IMR-90 (cell line): ENCODE results near the gene EIF2B2. TPM values are rescaled to one million over a fixed set of nuclear protein-coding genes. Genes with fewer than 3 reads are reported as not detected.

ENCODE experiments used
- ATAC-seq: fragments of 200-7000 bp; cut with Tn5 transposase; 2 replicates; pipeline ENCODE4 v1.9.1; 2020; ENCODE audit warnings: low read depth, mild to moderate bottlenecking, moderate library complexity
- BruUV-seq: library from RNA; stranded (reverse); fragments of 400-500 nt; replicated peaks from 2 replicates; lab custom pipeline; 2021; lab: Mats Ljungman, UMichigan
- CTCF ChIA-PET: fragments of 300-600 bp; formaldehyde crosslinking; extraction: SDS; loops from one replicate; lab custom pipeline; 2021; ENCODE audit warnings: antibody characterized with exemption; lab: Yijun Ruan, JAX
- POLR2A ChIA-PET: fragments of 300-600 bp; sonication (Branson Sonifier 250); formaldehyde crosslinking; loops from one replicate; lab custom pipeline; 2022; ENCODE audit warnings: antibody characterized with exemption; ENCODE audit not compliant: unreplicated experiment; lab: Charles Lee
- DNase-seq: peaks from one replicate; pipeline ENCODE4 v3.0.0; 2013
- H2AFZ ChIP-seq: replicated peaks from 2 replicates; pipeline ENCODE3; 2013; ENCODE audit warnings: low read length, mild to moderate bottlenecking; ENCODE audit not compliant: poor library complexity
- H2AK5ac ChIP-seq: 2 replicates; pipeline ENCODE4 v1.6.1; 2013; ENCODE audit warnings: low read depth, low read length, inconsistent platforms
- H2AK9ac ChIP-seq: replicated peaks from 2 replicates; pipeline ENCODE3; 2013; ENCODE audit warnings: mild to moderate bottlenecking, low read depth, low read length, moderate library complexity; ENCODE audit not compliant: poor library complexity
- H2BK120ac ChIP-seq: 2 replicates; pipeline ENCODE4 v1.6.1; 2013; ENCODE audit warnings: low read depth, low read length, inconsistent platforms
- H2BK15ac ChIP-seq: 3 replicates; pipeline ENCODE4 v1.6.1; 2013; ENCODE audit warnings: low read depth, low read length, inconsistent platforms
- H2BK20ac ChIP-seq: 2 replicates; pipeline ENCODE4 v1.6.1; 2013; ENCODE audit warnings: low read depth, mild to moderate bottlenecking, inconsistent platforms, low read length, moderate library complexity
- H2BK5ac ChIP-seq: 2 replicates; pipeline ENCODE4 v1.6.1; 2013; ENCODE audit warnings: mild to moderate bottlenecking, low read depth, low read length, inconsistent platforms; ENCODE audit not compliant: poor library complexity, severe bottlenecking
- H3K14ac ChIP-seq: replicated peaks from 2 replicates; pipeline ENCODE4 v1.6.1; 2013; ENCODE audit warnings: low read depth, low read length, inconsistent platforms
- H3K18ac ChIP-seq: 2 replicates; pipeline ENCODE4 v1.6.1; 2013; ENCODE audit warnings: low read depth, low read length, control low read depth
- H3K23ac ChIP-seq: 2 replicates; pipeline ENCODE4 v1.6.1; 2013; ENCODE audit warnings: low read depth, low read length, inconsistent platforms
- H3K27ac ChIP-seq: 2 replicates; pipeline ENCODE4 v1.5.1; 2013; ENCODE audit warnings: mild to moderate bottlenecking, control low read depth, low read length; ENCODE audit not compliant: insufficient read depth
- H3K27me3 ChIP-seq: 2 replicates; pipeline ENCODE4 v1.6.1; 2013; ENCODE audit warnings: low read length; ENCODE audit not compliant: control insufficient read depth, insufficient read depth
- H3K36me3 ChIP-seq: 2 replicates; pipeline ENCODE4 v1.6.1; 2013; ENCODE audit warnings: low read length, mixed read lengths; ENCODE audit not compliant: control insufficient read depth, insufficient read depth
- H3K4ac ChIP-seq: 2 replicates; pipeline ENCODE4 v1.6.1; 2013; ENCODE audit warnings: low read depth, low read length, inconsistent platforms
- H3K4me1 ChIP-seq: 2 replicates; pipeline ENCODE4 v1.6.1; 2013; ENCODE audit warnings: low read length, mixed read lengths; ENCODE audit not compliant: control insufficient read depth, insufficient read depth
- H3K4me2 ChIP-seq: 2 replicates; pipeline ENCODE4 v1.6.1; 2013; ENCODE audit warnings: low read depth, mild to moderate bottlenecking, control low read depth, low read length, moderate library complexity
- H3K4me3 ChIP-seq: 2 replicates; pipeline ENCODE4 v1.5.1; 2013; ENCODE audit warnings: low read depth, mild to moderate bottlenecking, control low read depth, low read length, moderate library complexity; ENCODE audit not compliant: insufficient read depth
- H3K56ac ChIP-seq: 2 replicates; pipeline ENCODE4 v1.6.1; 2013; ENCODE audit warnings: low read length, inconsistent platforms; ENCODE audit not compliant: insufficient read depth; ENCODE audit errors: extremely low read depth
- H3K79me1 ChIP-seq, 2 experiments: 2 replicates each; pipeline ENCODE4 v1.6.1; 2013; ENCODE audit warnings: low read length in 2 of 2, inconsistent platforms in 1 of 2, low read depth in 1 of 2
- H3K9ac ChIP-seq: 2 replicates; pipeline ENCODE4 v1.6.1; 2013; ENCODE audit warnings: low read depth, low read length, control low read depth
- H3K9me1 ChIP-seq: 2 replicates; pipeline ENCODE4 v1.6.1; 2013; ENCODE audit warnings: low read length, inconsistent platforms; ENCODE audit not compliant: insufficient read depth
- H3K9me3 ChIP-seq: 2 replicates; pipeline ENCODE4 v1.6.1; 2013; ENCODE audit warnings: low read length; ENCODE audit not compliant: control insufficient read depth, insufficient read depth
- H4K20me1 ChIP-seq: 2 replicates; pipeline ENCODE4 v1.6.1; 2013; ENCODE audit warnings: low read length, inconsistent platforms; ENCODE audit not compliant: insufficient read depth
- H4K5ac ChIP-seq: 2 replicates; pipeline ENCODE4 v1.6.1; 2013; ENCODE audit warnings: mild to moderate bottlenecking, low read depth, low read length, control low read depth
- H4K8ac ChIP-seq, 2 experiments: 2 replicates each; pipeline ENCODE4 v1.6.1; 2013; ENCODE audit warnings: low read depth in 2 of 2, low read length in 2 of 2, control low read depth in 1 of 2, inconsistent platforms in 1 of 2
- H4K91ac ChIP-seq: 2 replicates; pipeline ENCODE4 v1.6.1; 2013; ENCODE audit warnings: low read depth, low read length, inconsistent platforms; ENCODE audit not compliant: insufficient read depth
- CHD1 ChIP-seq: IDR thresholded peaks from 2 replicates; pipeline ENCODE4 v1.6.1; 2012; ENCODE audit warnings: low read depth, low read length, improper control_type of control experiment
- ELK1 ChIP-seq: fragments of 150-350 bp; IDR thresholded peaks from 2 replicates; pipeline ENCODE4 v1.6.1; 2016; ENCODE audit warnings: low read depth, mild to moderate bottlenecking, low read length, moderate library complexity, borderline replicate concordance
- FOS ChIP-seq: fragments of 150-350 bp; IDR thresholded peaks from 2 replicates; pipeline ENCODE4 v1.6.1; 2016; ENCODE audit warnings: low read depth, low read length
- MAFK ChIP-seq: IDR thresholded peaks from 2 replicates; pipeline ENCODE4 v1.6.1; 2012; ENCODE audit warnings: low read depth, low read length, improper control_type of control experiment
- MXI1 ChIP-seq: IDR thresholded peaks from 2 replicates; pipeline ENCODE4 v1.6.1; 2012; ENCODE audit warnings: low read depth, mild to moderate bottlenecking, low read length, moderate library complexity, borderline replicate concordance
- NFE2L2 ChIP-seq: fragments of 150-350 bp; IDR thresholded peaks from 2 replicates; pipeline ENCODE4 v1.6.1; 2016; ENCODE audit warnings: low read depth, mild to moderate bottlenecking, low read length
- POLR2A ChIP-seq: IDR thresholded peaks from 2 replicates; pipeline ENCODE4 v1.6.1; 2012; ENCODE audit warnings: mild to moderate bottlenecking, low read depth, low read length
- RCOR1 ChIP-seq: IDR thresholded peaks from 2 replicates; pipeline ENCODE4 v1.6.1; 2012; ENCODE audit warnings: mild to moderate bottlenecking, low read length, improper control_type of control experiment; ENCODE audit not compliant: insufficient replicate concordance
- RFX5 ChIP-seq: IDR thresholded peaks from 2 replicates; pipeline ENCODE4 v1.8.0; 2012; ENCODE audit warnings: low read depth, mild to moderate bottlenecking, low read length, moderate library complexity
- SMC3 ChIP-seq: fragments of 150-350 bp; IDR thresholded peaks from 2 replicates; pipeline ENCODE4 v1.6.1; 2016; ENCODE audit warnings: low read depth, mild to moderate bottlenecking, antibody characterized with exemption, low read length, moderate library complexity
- USF2 ChIP-seq: fragments of 150-350 bp; IDR thresholded peaks from 2 replicates; pipeline ENCODE4 v1.6.1; 2017; ENCODE audit warnings: mild to moderate bottlenecking, antibody characterized with exemption, low read length, low read depth
- WGBS, 2 experiments: methylation state at CpG; one replicate each; pipeline versions ENCODE4 v1.1.5 to v1.1.7; 2013; ENCODE audit warnings: missing lambda C conversion rate in 2 of 2; ENCODE audit not compliant: insufficient read length in 1 of 2; ENCODE audit errors: extremely low coverage in 2 of 2; 5-methylcytosine and 5-hydroxymethylcytosine counted together
- dilution Hi-C: fragments of 300-500 bp; cut with HindIII; formaldehyde crosslinking; loops from one replicate; pipeline ENCODE4 v1.14.3; 2018; ENCODE audit warnings: low sequenced_read_pairs; ENCODE audit not compliant: unreplicated experiment
- in situ Hi-C: fragments of 300-500 bp; cut with MboI; formaldehyde crosslinking; loops from 3 replicates; pipeline ENCODE4 v1.14.3; 2019; ENCODE audit warnings: low sequenced_read_pairs, inconsistent platforms, mixed read lengths
- intact Hi-C: fragments of 100-400 bp; cut with micrococcal nuclease; formaldehyde crosslinking; loops from 2 replicates; pipeline ENCODE4 v1.10.0; 2022
- polyA plus RNA-seq, 3 experiments: library from polyadenylated mRNA; depleted of rRNA; stranded (reverse); fragments of >200 nt; gene quantifications; 2 replicates each; pipeline ENCODE4 v1.2.3, GENCODE V29; 2012; ENCODE audit warnings: low replicate concordance in 1 of 3
- total RNA-seq: library from RNA; depleted of rRNA; stranded (reverse); fragments of >200 nt; gene quantifications from 2 replicates; pipeline ENCODE4 v1.2.3, GENCODE V29; 2012

The EIF2B2 gene
- total and polyA plus RNA-seq, 2 of the 4 experiments (the other 2 are of a cell fraction), result 63.6 to 70.1 TPM

GRCh38 chr14:74984236-74985027 is 18.3 kb upstream of the EIF2B2 start (continued):
- no peak for TF ChIP-seq FOS

GRCh38 chr14:74985028-74985310 is 17.8 kb upstream of the EIF2B2 start:
- TF ChIP-seq ELK1, result no peak
- no peak for TF ChIP-seq CHD1
- TF ChIP-seq USF2, result no peak
- no peak for TF ChIP-seq MXI1
- TF ChIP-seq POLR2A, result no peak
- TF ChIP-seq RFX5, result no peak
- no peak for TF ChIP-seq RCOR1
- TF ChIP-seq SMC3, result no peak
- no peak for TF ChIP-seq NFE2L2
- TF ChIP-seq MAFK, result no peak
- TF ChIP-seq FOS, result no peak
- Histone ChIP-seq H3K18ac (no peak overlapping the region), H3K4me2 (no peak overlapping the region), H2BK5ac (no peak overlapping the region), H2AK9ac (no peak overlapping the region), H2AFZ (no peak overlapping the region), H2BK120ac (no peak overlapping the region), H3K14ac (no peak overlapping the region), H3K4me3 (no peak overlapping the region), H3K56ac (no peak overlapping the region), H2BK20ac (no peak overlapping the region), H4K91ac (no peak overlapping the region), H2AK5ac (no peak overlapping the region), H3K23ac (no peak overlapping the region), H3K4ac (no peak overlapping the region), H3K79me1 (no peaks in the 10 kb centered on the region), H4K8ac (no peak overlapping the region), H3K4me1 (peaks cover 13% of the 10 kb centered on the region), H3K36me3 (no peaks in the 10 kb centered on the region), H3K27me3 (no peaks in the 10 kb centered on the region), H3K27ac (no peak overlapping the region), H2BK15ac (no peak overlapping the region), H4K20me1 (no peaks in the 10 kb centered on the region), H3K9ac (no peak overlapping the region), H3K9me3 (no peaks in the 10 kb centered on the region), H4K5ac (no peak overlapping the region), H3K9me1 (peaks cover 12% of the 10 kb centered on the region; the same call in 1 of the 2 replicates)
- in situ Hi-C loops (no loop called here), dilution Hi-C loops (no loop called here), intact Hi-C loops (no loop called here)
- BruUV-seq, result no TSS peak
- ChIA-PET POLR2A (no interaction called here), CTCF (no interaction called here)
- DNase-seq (no peak), ATAC-seq (no peak)
- WGBS, 2 experiments, result no CpG with 5 or more reads among the region's 10 CpGs
